DMS114 treated with DMSO at 0.1 percent for 48 hours (cell line): ENCODE results near the gene JARID2.

Experiments used
- DNase-seq: peaks from one replicate; lab custom pipeline; 2025; ENCODE audit not compliant: unreplicated experiment; lab: John Stamatoyannopoulos, UW

Gene JARID2

DNA sequence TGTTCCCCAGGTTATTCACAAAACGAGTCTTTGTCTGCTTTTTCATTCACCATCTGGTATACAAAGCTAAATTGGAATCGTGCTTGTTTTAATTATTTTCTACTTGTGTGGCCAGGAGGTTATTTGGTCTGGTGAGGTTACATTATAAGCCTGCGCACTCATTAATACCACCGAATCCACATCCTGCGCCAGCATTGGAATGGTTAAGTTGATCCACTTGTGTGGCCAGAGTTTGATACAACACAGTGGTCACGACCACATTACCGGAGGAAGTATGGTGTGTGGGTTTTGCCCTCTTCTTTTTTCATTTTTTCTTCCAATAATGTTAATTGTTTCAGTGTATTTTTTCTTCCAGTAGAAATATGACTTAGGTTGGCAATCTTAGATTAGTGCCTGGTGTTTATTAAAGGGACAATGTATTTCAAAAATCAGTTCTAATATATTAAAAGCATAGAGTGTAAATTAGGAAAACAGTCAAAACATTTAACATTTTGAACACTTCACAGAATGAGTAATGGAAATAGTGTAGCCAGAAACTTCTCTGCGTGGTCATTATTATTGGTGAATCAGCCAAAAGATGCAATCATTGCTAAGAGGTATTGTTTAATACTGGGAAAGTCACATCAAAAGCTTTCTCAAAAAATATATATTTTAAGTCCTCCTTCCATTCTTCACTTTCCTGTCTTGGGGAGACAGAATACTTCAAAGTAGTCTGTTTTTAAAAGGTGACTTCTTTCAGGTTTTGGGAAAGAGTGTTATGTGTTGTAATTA is 84.5 kb downstream of the JARID2 start:
- no peak for DNase-seq

DNA sequence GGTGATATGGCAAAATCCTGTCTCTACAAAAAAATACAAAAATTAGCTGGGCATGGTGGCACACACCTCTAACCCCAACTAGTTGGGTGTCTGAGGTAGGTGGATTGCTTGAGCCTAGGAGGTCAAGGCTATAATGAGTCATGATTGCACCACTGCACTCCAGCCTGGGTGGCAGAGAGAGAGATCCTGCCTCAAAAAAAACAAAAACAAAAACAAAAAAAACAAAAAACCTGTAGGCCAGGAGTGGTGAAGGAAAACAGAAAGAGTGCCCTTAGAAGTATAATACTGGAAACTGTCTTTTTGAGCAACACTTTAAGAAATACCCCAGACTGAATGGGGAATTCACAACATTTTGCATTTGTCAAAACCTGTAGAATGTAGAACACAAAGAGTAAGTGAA is 85.3 kb downstream of the JARID2 start:
- DNase-seq = no peak

DNA sequence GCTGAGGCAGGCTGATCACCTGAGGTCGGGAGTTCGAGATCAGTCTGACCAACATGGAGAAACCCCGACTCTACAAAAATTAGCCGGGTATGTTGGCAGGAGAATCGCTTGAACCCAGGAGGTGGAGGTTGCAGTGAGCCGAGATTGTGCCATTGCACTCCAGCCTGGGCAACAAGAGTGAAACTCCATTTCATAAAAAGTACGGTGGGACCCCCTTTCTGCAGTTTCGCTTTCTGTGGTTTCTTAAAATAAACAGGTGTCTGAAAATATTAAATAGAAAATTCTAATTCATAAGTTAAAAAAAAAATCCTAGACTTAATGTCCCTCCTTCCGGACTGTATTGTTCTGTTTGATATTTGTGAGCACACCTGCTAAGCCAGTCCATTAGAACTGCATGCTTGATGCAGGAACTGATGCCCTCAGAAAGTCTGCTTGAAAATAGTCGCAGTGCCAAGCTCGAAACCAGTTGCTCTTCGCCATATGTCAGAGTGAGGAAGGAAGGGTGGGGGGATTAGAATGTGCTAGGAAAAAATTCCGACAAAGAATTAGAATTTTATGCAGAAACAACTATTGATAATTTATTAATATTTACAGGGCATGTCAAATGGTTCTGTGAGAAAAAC is 85.9 kb downstream of the JARID2 start:
- no peak for DNase-seq

DNA sequence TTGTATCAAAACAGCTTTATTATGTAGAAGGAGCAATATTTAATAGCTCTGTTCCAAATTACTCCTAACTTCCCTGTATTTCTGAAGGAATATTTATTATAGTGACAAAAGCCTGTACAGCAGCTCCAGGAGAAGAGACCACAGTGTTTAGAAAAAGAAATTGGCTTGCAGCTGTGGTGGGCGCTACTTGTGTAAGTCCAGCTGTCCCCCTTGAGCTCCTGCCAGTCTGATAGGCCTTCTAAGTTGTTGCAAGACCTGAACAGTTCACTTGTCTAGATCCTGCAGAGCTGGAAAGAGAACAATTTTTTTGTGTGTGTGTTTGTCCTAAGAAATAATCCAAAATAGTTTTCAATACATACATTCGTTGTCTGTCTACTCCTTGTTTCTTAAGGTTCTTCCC is 86.6 kb downstream of the JARID2 start:
- DNase-seq = no peak

- no peak for DNase-seq
Measured at GRCh38 chr6:15335385-15335784, 89.5 kb downstream of the JARID2 start.

DNA sequence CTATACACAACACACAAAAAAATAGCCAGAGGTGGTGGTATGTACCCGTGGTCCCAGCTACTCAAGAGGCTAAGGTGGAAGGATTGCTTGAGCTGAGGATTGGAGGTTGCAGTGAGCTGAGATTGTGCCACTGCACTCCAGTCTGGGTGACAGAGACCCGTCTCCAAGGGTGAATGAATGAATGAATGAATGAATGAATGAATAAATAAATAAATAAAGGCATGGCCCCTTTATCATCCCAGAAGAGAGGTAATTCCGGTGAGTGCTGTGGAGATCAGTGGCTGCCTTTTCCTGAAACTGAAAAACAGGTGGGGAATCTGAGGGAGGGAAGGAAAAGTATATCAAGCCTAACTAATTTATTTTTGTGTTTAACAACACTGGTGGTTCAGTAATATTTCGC is 90.0 kb downstream of the JARID2 start:
- no peak for DNase-seq

DNA sequence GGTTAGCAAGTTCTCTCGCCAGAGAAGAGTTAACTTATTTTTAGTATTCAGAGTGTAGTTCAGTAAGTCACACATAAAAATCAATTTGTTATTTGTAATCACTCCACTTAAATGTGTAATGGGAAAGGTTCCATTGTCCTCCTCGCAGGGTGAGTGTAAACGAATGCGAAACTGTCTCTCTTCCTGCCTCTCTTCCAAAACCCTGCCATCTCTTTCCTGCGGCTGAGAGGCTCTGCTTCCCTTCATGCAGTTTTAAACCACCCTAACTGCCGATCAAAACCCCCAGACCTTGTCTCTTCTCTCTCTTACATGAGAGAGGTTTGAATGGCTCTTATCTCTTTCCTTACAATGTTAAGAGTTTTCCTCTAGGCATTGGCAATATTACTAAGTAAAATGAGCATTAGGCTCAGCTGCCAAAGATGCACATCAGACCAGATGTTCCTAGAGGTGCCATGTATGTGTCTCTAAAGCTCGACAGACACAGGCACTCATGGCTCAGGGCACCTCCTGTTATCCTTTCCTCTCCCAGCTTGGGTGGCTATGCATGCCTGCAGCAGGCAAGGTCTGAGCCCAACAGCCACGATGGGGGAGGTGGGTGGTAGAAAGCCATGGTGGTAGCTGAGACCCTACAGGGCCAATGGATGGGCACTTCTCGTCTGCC is 91.2 kb downstream of the JARID2 start:
- DNase-seq = no peak

GRCh38 chr6:15337582-15337981 is 91.7 kb downstream of the JARID2 start:
- DNase-seq = no peak

GRCh38 chr6:15338476-15338875 is 92.6 kb downstream of the JARID2 start:
- DNase-seq = no peak

GRCh38 chr6:15339081-15339480 is 93.2 kb downstream of the JARID2 start:
- no peak for DNase-seq

DNA sequence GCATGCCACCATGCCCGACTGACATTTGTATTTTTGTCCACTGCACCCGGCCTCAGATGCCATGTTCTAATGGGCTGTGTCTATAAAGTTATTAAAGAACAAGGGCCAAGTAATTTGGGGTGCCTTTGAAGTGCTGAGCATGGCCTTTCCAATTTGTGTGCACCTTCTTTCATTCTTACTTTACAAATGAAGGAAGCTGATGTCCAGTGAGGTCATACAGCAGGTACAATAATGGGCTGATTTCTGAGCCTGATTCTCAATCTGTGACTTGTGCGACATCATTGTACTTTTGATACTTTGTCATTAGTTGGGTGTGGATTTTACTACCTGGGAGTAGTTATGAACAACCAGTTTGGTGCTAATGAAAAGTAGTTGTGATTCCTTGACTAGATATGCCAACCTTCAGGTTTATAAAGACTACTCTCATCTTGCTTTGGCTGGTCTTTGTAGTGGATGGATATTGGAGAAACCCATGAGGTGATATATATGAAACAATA is 94.3 kb downstream of the JARID2 start:
- DNase-seq = no peak

- no peak for DNase-seq
Measured at GRCh38 chr6:15340775-15341174, 94.9 kb downstream of the JARID2 start.

GRCh38 chr6:15341311-15342001 is 95.6 kb downstream of the JARID2 start:
- no peak for DNase-seq

DNA sequence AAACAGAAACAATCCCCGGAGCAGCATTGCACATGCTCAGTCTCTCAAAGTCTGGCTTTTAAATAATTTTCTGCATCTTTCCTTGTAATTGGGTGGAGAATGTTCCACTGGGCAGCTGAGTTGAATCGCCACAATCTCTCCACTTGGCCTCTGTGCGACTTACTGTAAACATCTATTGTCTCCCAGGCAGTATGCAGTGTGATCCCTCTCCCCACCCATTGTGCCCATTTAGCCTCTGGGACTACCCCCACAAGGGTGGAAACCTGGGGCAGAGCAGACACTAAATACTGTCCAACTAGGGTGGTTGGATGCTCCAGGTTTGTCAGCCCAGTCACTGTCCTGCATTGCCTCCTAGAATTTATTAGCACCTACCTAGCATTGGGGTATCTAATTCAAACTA is 96.2 kb downstream of the JARID2 start:
- no peak for DNase-seq

DNA sequence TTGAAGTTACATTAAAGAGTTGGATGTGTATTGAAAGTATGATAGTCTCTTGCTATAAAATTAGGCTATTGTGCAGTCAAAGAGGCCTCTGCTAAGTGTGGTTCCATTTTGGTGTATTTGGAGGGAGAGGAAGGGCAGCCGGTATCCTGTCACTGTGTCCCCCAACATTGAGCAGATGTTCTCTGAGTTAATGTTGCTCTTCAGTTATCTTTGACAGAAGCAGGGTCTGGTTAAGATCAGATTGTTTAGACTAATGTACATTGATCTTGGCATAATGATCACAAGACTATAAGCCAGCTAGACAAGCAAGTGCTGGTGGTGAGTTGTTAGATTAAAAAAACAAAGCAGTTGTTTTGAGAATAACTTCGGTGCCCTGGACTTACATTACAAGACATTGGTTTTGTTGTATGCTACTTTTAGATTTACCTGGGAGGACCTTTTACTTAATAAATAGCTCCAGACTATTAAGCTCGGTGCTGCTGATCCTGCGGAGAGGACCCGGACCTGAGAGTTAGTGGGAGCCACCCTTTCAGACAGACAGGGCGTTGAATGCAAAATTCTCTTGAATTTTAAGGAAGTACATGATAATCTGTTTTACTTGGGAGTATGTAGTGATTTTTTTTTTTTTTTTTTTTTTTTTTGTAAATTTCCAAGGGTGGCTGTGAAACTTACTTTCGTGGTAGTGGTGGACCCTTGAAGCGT is 97.8 kb downstream of the JARID2 start:
- DNase-seq = no peak

- DNase-seq = no peak
Measured at GRCh38 chr6:15344192-15344519, 98.3 kb downstream of the JARID2 start.

DNA sequence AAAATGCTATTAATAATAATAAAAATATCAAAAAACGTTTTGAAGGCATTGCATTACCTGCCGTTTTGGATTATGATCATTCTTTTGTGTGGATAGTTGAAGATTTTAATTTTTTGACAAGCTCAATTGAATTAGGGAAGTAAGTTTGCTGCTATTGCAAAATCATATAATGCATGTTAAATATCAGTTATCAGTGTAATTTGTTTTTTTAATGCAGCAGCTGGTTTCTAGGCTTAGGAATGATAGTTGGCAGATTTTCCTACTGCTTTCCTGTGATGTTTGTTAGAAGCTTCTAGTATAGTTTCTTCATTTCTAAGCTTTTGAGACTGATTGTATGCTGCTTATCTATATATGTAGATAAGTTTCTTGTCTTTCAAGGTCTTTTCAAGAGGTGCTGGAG is 99.0 kb downstream of the JARID2 start:
- no peak for DNase-seq

- DNase-seq = no peak
Measured at GRCh38 chr6:15346315-15346714, 100.4 kb downstream of the JARID2 start.

DNA sequence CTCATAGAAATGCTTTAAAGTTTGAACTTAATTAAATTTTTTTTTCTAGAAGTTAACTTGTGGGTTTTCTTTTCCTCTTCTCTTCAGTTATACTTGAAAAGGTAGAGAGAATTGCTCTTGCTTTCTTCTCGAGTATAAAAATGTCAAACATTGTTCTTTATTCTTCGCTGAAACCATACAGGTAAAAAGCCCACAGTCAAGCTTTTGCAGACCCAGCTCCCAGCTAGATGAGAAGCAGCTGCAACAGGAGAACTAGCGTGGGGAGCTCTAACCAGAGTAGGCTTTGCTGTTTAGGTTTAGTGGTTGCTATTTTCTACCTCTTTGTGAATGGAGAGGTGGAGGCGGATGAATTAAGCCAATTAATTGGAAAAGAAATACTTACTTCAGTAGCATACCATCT is 102.7 kb downstream of the JARID2 start:
- no peak for DNase-seq

DNA sequence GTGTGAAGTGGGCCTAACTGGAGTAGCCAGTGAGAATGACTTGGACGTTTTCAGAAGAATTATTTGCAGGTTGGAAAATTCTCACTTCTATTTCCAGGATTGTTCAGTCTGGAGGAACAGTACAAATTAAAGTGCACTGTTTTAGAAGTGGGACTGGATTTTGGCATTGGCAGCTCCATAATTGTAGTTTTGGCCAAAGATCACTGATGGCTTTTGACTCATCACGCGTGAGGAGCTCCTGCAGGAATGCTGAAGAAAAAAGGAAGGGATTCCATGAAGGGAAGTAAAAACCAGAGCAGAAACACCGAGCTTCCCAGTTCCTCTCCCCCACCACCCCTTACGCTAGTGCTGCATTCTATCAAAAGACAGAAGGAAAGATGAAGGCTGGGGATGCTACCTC is 103.5 kb downstream of the JARID2 start:
- no peak for DNase-seq
